K562 (cell line): ENCODE measurements around the gene NPAS3. TPM values are rescaled to one million over a fixed set of nuclear protein-coding genes. Genes with fewer than 3 reads are reported as not detected.

Source experiments
- ATAC-seq: fragments of 200-7000 bp; cut with Tn5 transposase; 3 replicates; pipeline ENCODE4 v1.9.1; 2020; ENCODE audit warnings: moderate library complexity
- BruUV-seq: library from RNA; stranded (reverse); fragments of 400-500 nt; replicated peaks from 2 replicates; lab custom pipeline; 2021; lab: Mats Ljungman, UMichigan
- CTCF ChIA-PET: fragments of 300-600 bp; formaldehyde crosslinking; extraction: SDS; loops from one replicate; lab custom pipeline; 2021; ENCODE audit warnings: low intra/inter-chr PET ratio; lab: Yijun Ruan, JAX
- POLR2A ChIA-PET: fragments of 300-600, 350-650 bp; sonication (Branson Sonifier 250); formaldehyde crosslinking; extraction: SDS; loops from one replicate; lab custom pipeline; 2021; ENCODE audit warnings: antibody characterized with exemption, inconsistent platforms; lab: Yijun Ruan, JAX
- DNase-seq, 4 experiments: peaks; one replicate each; pipeline versions ENCODE4 v3.0.0 to v3.0.0-alpha.2; 2011 to 2018; ENCODE audit warnings: low spot score in 3 of 4, mixed read lengths in 3 of 4; ENCODE audit errors: extremely low read depth in 1 of 4
- FAIRE-seq: peaks from 2 replicates; lab custom pipeline; 2011; peaks lifted over from hg19 to GRCh38; lab: Jason Lieb, UNC
- H2AFZ ChIP-seq: 2 replicates; pipeline ENCODE4 v1.6.0; 2011; ENCODE audit warnings: low read depth, low read length, control low read depth, inconsistent platforms
- H3K27ac ChIP-seq: fragments of 200-600 bp; 3 replicates; pipeline ENCODE4 v1.8.0; 2011; ENCODE audit warnings: low read depth, mild to moderate bottlenecking, control low read depth, inconsistent platforms, low read length, moderate library complexity, mixed read lengths; ENCODE audit errors: extremely low read depth
- H3K27me3 ChIP-seq, 2 experiments: fragments of 300-600 bp in 1 of 2; 2 replicates in 1 of 2; 3 replicates in 1 of 2; pipeline versions ENCODE4 v1.6.0 to v1.8.0; 2011; ENCODE audit warnings: inconsistent platforms in 2 of 2, low read length in 2 of 2, mild to moderate bottlenecking in 1 of 2, mixed read lengths in 1 of 2, moderate library complexity in 1 of 2; ENCODE audit not compliant: control insufficient read depth in 2 of 2, insufficient read depth in 2 of 2
- H3K36me3 ChIP-seq: fragments of 300-600 bp; 3 replicates; pipeline ENCODE4 v1.8.0; 2011; ENCODE audit warnings: mild to moderate bottlenecking, low read length, inconsistent platforms; ENCODE audit not compliant: control insufficient read depth, insufficient read depth
- H3K4me1 ChIP-seq, 2 experiments: fragments of 200-600 bp in 1 of 2; replicated peaks in 1 of 2; 2 replicates in 1 of 2; 3 replicates in 1 of 2; pipeline versions ENCODE4 v1.5.1 to v1.8.0; 2011; ENCODE audit warnings: inconsistent platforms in 2 of 2, low read length in 2 of 2, mild to moderate bottlenecking in 1 of 2, mixed read lengths in 1 of 2, moderate library complexity in 1 of 2; ENCODE audit not compliant: control insufficient read depth in 2 of 2, insufficient read depth in 2 of 2
- H3K4me2 ChIP-seq: 2 replicates; pipeline ENCODE4 v1.6.1; 2011; ENCODE audit warnings: low read length, control low read depth, inconsistent platforms, mixed read lengths; ENCODE audit not compliant: insufficient read depth
- H3K4me3 ChIP-seq: fragments of 200-600 bp; sonication (generic), shearing (Covaris generic); 2 replicates; pipeline ENCODE4 v1.5.1; 2016; ENCODE audit warnings: control low read depth, inconsistent platforms
- H3K79me2 ChIP-seq: fragments of 200-600 bp; 3 replicates; pipeline ENCODE4 v1.8.0; 2011; ENCODE audit warnings: low read length, inconsistent platforms; ENCODE audit not compliant: control insufficient read depth, insufficient read depth
- H3K9ac ChIP-seq, 2 experiments: 2 replicates each; pipeline versions ENCODE4 v1.6.0 to v1.6.1; 2011; ENCODE audit warnings: low read depth in 2 of 2, low read length in 2 of 2, control low read depth in 1 of 2, inconsistent platforms in 1 of 2, mild to moderate bottlenecking in 1 of 2, mixed read lengths in 1 of 2; ENCODE audit not compliant: insufficient read depth in 1 of 2
- H3K9me1 ChIP-seq: one replicate; pipeline ENCODE4 v1.6.0; 2011; ENCODE audit warnings: inconsistent platforms, mild to moderate bottlenecking, low read length, moderate library complexity; ENCODE audit not compliant: control insufficient read depth, insufficient read depth
- H3K9me3 ChIP-seq: replicated peaks from 2 replicates; pipeline ENCODE4 v1.5.1; 2011; ENCODE audit warnings: low read depth, low read length, inconsistent platforms; ENCODE audit not compliant: control insufficient read depth, insufficient read depth
- H4K20me1 ChIP-seq: replicated peaks from 2 replicates; pipeline ENCODE4 v1.6.1; 2011; ENCODE audit warnings: low read length, inconsistent platforms, mixed read lengths; ENCODE audit not compliant: control insufficient read depth, insufficient read depth
- ATF7 ChIP-seq: fragments of 450-650 bp; IDR thresholded peaks from 2 replicates; pipeline ENCODE4 v1.7.1; 2014; ENCODE audit warnings: mild to moderate bottlenecking, moderate library complexity
- BMI1 ChIP-seq: fragments of 150-350 bp; IDR thresholded peaks from 2 replicates; pipeline ENCODE4 v1.6.1; 2014; ENCODE audit warnings: low read length
- ELF1 ChIP-seq: fragments of 200-800 bp; sonication (Bioruptor generic); IDR thresholded peaks from 2 replicates; pipeline ENCODE4 v1.6.1; 2016; ENCODE audit warnings: missing genetic modification characterization, missing compliant biosample characterization
- ELF4 ChIP-seq: fragments of 450-650 bp; formaldehyde crosslinking; IDR thresholded peaks from 2 replicates; pipeline ENCODE4 v1.4.0; 2022; ENCODE audit warnings: missing genetic modification characterization
- ESRRB ChIP-seq: fragments of 250-450 bp; sonication (Bioruptor Pico); IDR thresholded peaks from 2 replicates; pipeline ENCODE4 v1.5.0; 2020; ENCODE audit warnings: mild to moderate bottlenecking, moderate library complexity, borderline replicate concordance
- FOXA1 ChIP-seq: fragments of 450-650 bp; IDR thresholded peaks from 2 replicates; pipeline ENCODE4 v1.6.1; 2016; ENCODE audit warnings: mild to moderate bottlenecking, borderline replicate concordance
- GATA2 ChIP-seq: sonication (generic); formaldehyde crosslinking; IDR thresholded peaks from 2 replicates; pipeline ENCODE4 v1.4.0; 2020; ENCODE audit warnings: mild to moderate bottlenecking, missing genetic modification reagents
- IRF2 ChIP-seq: sonication (generic); formaldehyde crosslinking; IDR thresholded peaks from 2 replicates; pipeline ENCODE4 v1.8.1; 2022; ENCODE audit warnings: mild to moderate bottlenecking, missing genetic modification reagents
- KDM4B ChIP-seq, 2 experiments: fragments of 450-650 bp in 1 of 2; sonication (generic) in 1 of 2; IDR thresholded peaks; 2 replicates each; pipeline ENCODE4 v1.6.1; 2016 to 2017; ENCODE audit warnings: borderline replicate concordance in 2 of 2, antibody characterized with exemption in 1 of 2, low read depth in 1 of 2, mild to moderate bottlenecking in 1 of 2
- NR4A1 ChIP-seq, 2 experiments: fragments of 250-450 bp in 1 of 2; fragments of 450-650 bp in 1 of 2; sonication (Bioruptor Pico) in 1 of 2; IDR thresholded peaks; 2 replicates each; pipeline versions ENCODE4 v1.4.0 to v1.6.1; 2016 to 2020; ENCODE audit warnings: mild to moderate bottlenecking in 2 of 2, missing compliant biosample characterization in 1 of 2, missing genetic modification characterization in 1 of 2, moderate library complexity in 1 of 2
- SIN3B ChIP-seq: fragments of 450-650 bp; IDR thresholded peaks from 2 replicates; pipeline ENCODE4 v1.6.1; 2017; ENCODE audit warnings: low read depth, mild to moderate bottlenecking, moderate library complexity
- SRF ChIP-seq, 2 experiments: fragments of 250-450, 450-650 bp in 1 of 2; sonication (Bioruptor Pico) in 1 of 2; sonication (generic) in 1 of 2; formaldehyde crosslinking; IDR thresholded peaks; 2 replicates each; pipeline versions ENCODE4 v1.5.0 to v1.5.1; 2020 to 2022; ENCODE audit warnings: mild to moderate bottlenecking in 1 of 2, missing genetic modification reagents in 1 of 2
- TCF7 ChIP-seq: sonication (generic); IDR thresholded peaks from 2 replicates; pipeline ENCODE4 v1.6.1; 2016; ENCODE audit warnings: antibody characterized with exemption, borderline replicate concordance
- TFAM ChIP-seq: fragments of 250-450 bp; sonication (Bioruptor Pico); conservative IDR thresholded peaks from 2 replicates; pipeline ENCODE4 v1.5.0; 2021; ENCODE audit warnings: mild to moderate bottlenecking, moderate library complexity
- ZNF133 ChIP-seq: fragments of 250-450 bp; sonication (Bioruptor Pico); IDR thresholded peaks from 2 replicates; pipeline ENCODE4 v1.4.0; 2020; ENCODE audit warnings: mild to moderate bottlenecking
- ZNF165 ChIP-seq: fragments of 250-450 bp; sonication (Bioruptor Pico); IDR thresholded peaks from 2 replicates; pipeline ENCODE4 v1.4.0; 2020; ENCODE audit warnings: borderline replicate concordance
- ZNF76 ChIP-seq: fragments of 250-450 bp; sonication (Bioruptor Pico); IDR thresholded peaks from 2 replicates; pipeline ENCODE4 v1.4.0; 2020; ENCODE audit warnings: mild to moderate bottlenecking, moderate library complexity, borderline replicate concordance
- WGBS: fragments of 100-300 bp; shearing (Covaris generic); methylation state at CpG from one replicate; pipeline ENCODE4 v1.1.6; 2016; ENCODE audit warnings: low coverage, mixed read lengths; ENCODE audit not compliant: insufficient coverage; ENCODE audit errors: missing lambda C conversion rate; 5-methylcytosine and 5-hydroxymethylcytosine counted together
- in situ Hi-C: fragments of 300-500 bp; cut with MboI; formaldehyde crosslinking; loops from 4 replicates; pipeline ENCODE4 v1.15.0; 2018; ENCODE audit warnings: inconsistent platforms, mixed read lengths
- intact Hi-C: fragments of 100-400 bp; cut with micrococcal nuclease; formaldehyde crosslinking; loops from 2 replicates; pipeline ENCODE4 v1.14.2; 2022
- polyA plus RNA-seq, 8 experiments: library from polyadenylated mRNA; depleted of rRNA in 4 of 8; stranded (reverse) in 5 of 8; unstranded in 3 of 8; fragments of >200 nt; fragmentation: Nextera tagmentation in 2 of 8; fragmentation: Illumina TruSeq in 1 of 8; extraction: Ambion mirVana in 2 of 8; extraction: Trizol in 1 of 8; gene quantifications; 2 replicates each; pipeline versions ENCODE4 v1.2.1 to v1.2.3, GENCODE V29; 2011 to 2014; ENCODE audit warnings: inconsistent platforms in 1 of 8, missing spikeins in 1 of 8
- total RNA-seq, 7 experiments: library from RNA; depleted of rRNA in 6 of 7; stranded (reverse); fragments of >200 nt in 6 of 7; fragmentation: Illumina TruSeq in 2 of 7; extraction: Trizol in 2 of 7; gene quantifications; 2 replicates each; pipeline versions ENCODE4 v1.2.1 to v1.2.3, GENCODE V29; 2011 to 2021; ENCODE audit warnings: low replicate concordance in 1 of 7
- TF ChIP-seq, protein P1 (sequence below): fragments of 250-450 bp; sonication (Bioruptor Pico); IDR thresholded peaks from 2 replicates; pipeline ENCODE4 v1.9.0; 2021; ENCODE audit warnings: mild to moderate bottlenecking
- TF ChIP-seq, protein P2 (sequence below): fragments of 250-450 bp; sonication (Bioruptor Pico); IDR thresholded peaks from 2 replicates; pipeline ENCODE4 v1.5.0; 2021

NPAS3 gene
- total and polyA plus RNA-seq, 9 of the 15 experiments (the other 6 are each of a cell fraction or from before 2014, with no cell fraction given) = 0.04 TPM; not detected in 8

DNA sequence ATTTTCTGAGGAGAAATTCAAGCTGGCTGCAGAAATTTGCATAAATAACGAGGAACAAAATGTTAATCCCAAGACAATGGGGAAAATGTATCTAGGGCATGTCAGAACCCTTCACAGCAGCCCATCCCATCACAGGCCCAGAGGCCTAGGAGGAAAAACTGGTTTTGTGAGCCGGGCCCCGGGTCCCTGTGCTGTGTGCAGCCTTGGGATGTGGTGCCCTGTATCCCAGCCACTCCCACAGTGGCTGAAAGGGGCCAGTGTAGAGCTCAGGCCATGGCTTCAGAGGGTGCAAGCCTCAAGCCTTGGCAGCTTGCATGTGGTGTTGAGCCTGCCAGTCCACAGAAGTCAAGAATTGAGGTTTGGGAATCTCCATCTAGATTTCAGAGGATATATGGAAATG, 57.7 kb downstream of the NPAS3 start:
- Histone ChIP-seq H3K27me3 (no peaks in the 10 kb centered on the region), H3K9me1 (no peaks in the 10 kb centered on the region), H3K4me2 (no peak overlapping the region), H3K36me3 (no peaks in the 10 kb centered on the region), H4K20me1 (no peaks in the 10 kb centered on the region), H3K9ac (no peak overlapping the region), H3K79me2 (no peaks in the 10 kb centered on the region), H3K4me3 (no peak overlapping the region), H3K4me1 (no peaks in the 10 kb centered on the region), H2AFZ (no peak overlapping the region), H3K27ac (no peak overlapping the region), H3K9me3 (no peaks in the 10 kb centered on the region)
- no peak for TF ChIP-seq ATF7
- no peak for TF ChIP-seq IRF2
- no peak for TF ChIP-seq ZNF76
- TF ChIP-seq NR4A1 (CRISPR knock-in tag; IDR thresholded peaks at IDR 0.05) = no peak
- no peak for TF ChIP-seq NR4A1 (tag; IDR thresholded peaks at IDR 0.05)
- TF ChIP-seq ZNF133 = no peak
- no peak for TF ChIP-seq ZNF165 (CRISPR knock-in tag)
- no peak for TF ChIP-seq KDM4B (IDR thresholded peaks at IDR 0.05; ENCODE audit: borderline replicate concordance in 2 of 2, low read depth in 1 of 2)
- no peak for TF ChIP-seq SRF (CRISPR knock-in tag; IDR thresholded peaks at IDR 0.05)
- TF ChIP-seq TCF7 = no peak
- no peak for TF ChIP-seq ELF4
- no peak for TF ChIP-seq BMI1
- TF ChIP-seq SIN3B = no peak
- TF ChIP-seq, protein P1, sequence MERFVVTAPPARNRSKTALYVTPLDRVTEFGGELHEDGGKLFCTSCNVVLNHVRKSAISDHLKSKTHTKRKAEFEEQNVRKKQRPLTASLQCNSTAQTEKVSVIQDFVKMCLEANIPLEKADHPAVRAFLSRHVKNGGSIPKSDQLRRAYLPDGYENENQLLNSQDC (CRISPR knock-in tag) = no peak
- no peak for TF ChIP-seq ESRRB
- TF ChIP-seq ELF1 = no peak
- TF ChIP-seq GATA2 (CRISPR knock-in tag) = no peak
- no peak for TF ChIP-seq FOXA1
- no peak for TF ChIP-seq TFAM (CRISPR knock-in tag)
- TF ChIP-seq, protein P2, sequence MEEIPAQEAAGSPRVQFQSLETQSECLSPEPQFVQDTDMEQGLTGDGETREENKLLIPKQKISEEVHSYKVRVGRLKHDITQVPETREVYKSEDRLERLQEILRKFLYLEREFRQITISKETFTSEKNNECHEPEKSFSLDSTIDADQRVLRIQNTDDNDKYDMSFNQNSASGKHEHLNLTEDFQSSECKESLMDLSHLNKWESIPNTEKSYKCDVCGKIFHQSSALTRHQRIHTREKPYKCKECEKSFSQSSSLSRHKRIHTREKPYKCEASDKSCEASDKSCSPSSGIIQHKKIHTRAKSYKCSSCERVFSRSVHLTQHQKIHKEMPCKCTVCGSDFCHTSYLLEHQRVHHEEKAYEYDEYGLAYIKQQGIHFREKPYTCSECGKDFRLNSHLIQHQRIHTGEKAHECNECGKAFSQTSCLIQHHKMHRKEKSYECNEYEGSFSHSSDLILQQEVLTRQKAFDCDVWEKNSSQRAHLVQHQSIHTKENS (CRISPR knock-in tag) = no peak
- 0% methylated on average over 1 of the region's 3 CpGs for WGBS
- DNase-seq (no peak), FAIRE-seq (no peak), ATAC-seq (no peak)
- intact Hi-C loops = no loop called here
- ChIA-PET POLR2A (no interaction called here), CTCF (no interaction called here)
- no TSS peak for BruUV-seq
- in situ Hi-C loops = no loop called here
